ENCODE data around the gene MT1A. TPM values are rescaled to one million over a fixed set of nuclear protein-coding genes. Genes with fewer than 3 reads are reported as not detected.
"Not testable (repeated sequence)": the region's sequence is repeated elsewhere in the genome, so short reads cannot be mapped to it uniquely, and the experiment has no call there.

Gene MT1A
- total RNA-seq, 8 experiments from 2014 or later: 3.0 TPM; not detected in 7

- Histone ChIP-seq H3K4me3 (no peak overlapping the region), H3K27ac (no peak overlapping the region), H3K4me1 (replicated peaks in 1 of 2) (no peaks in the 10 kb centered on the region)
- in situ Hi-C loops (cut with MboI; ENCODE audit: low pct_unique_long_range_greater_than_20kb in 2 of 9, low sequenced_read_pairs in 9 of 9, unreplicated experiment in 9 of 9): no loop called here
- WGBS, 10 experiments: 33 to 100% (median 66%) methylated on average over 1 to 3 of the region's 3 CpGs
- no peak for ATAC-seq (replicated peaks in 6 of 8)
These were observed 23.1 kb upstream of the MT1A start for GRCh38 chr16:56615353-56615752.

- ATAC-seq (replicated peaks in 6 of 8): peak in 1 of 8 experiments; percentile 20
- no peak overlapping the region for H3K4me3 ChIP-seq
- H3K27ac ChIP-seq: no peak overlapping the region
- 20 to 100% (median 49%) methylated on average over 1 to 9 of the region's 23 CpGs for WGBS, 10 experiments
- H3K4me1 ChIP-seq (replicated peaks in 1 of 2): no peaks in the 10 kb centered on the region
- in situ Hi-C loops (cut with MboI; ENCODE audit: low pct_unique_long_range_greater_than_20kb in 2 of 9, low sequenced_read_pairs in 9 of 9, unreplicated experiment in 9 of 9): no loop called here
These were observed 21.8 kb upstream of the MT1A start for GRCh38 chr16:56616608-56617211.

GRCh38 chr16:56617212-56618085 is 21.0 kb upstream of the MT1A start:
- 0 to 57% (median 10%) methylated on average over 1 to 5 of the region's 41 CpGs; no CpG with 5 or more reads in 5 of the 10 experiments for WGBS, 10 experiments
- peak; percentile 31 to 99 (median 80) for ATAC-seq (replicated peaks in 6 of 8)
- in situ Hi-C loops (cut with MboI; ENCODE audit: low pct_unique_long_range_greater_than_20kb in 2 of 9, low sequenced_read_pairs in 9 of 9, unreplicated experiment in 9 of 9): no loop called here
- Histone ChIP-seq H3K4me1 (replicated peaks in 1 of 2) (no peaks in the 10 kb centered on the region), H3K27ac (no peak overlapping the region), H3K4me3 (no peak overlapping the region)

- 20 to 81% (median 40%) methylated on average over 1 to 5 of the region's 6 CpGs; no CpG with 5 or more reads in 3 of the 10 experiments for WGBS, 10 experiments
- no peaks in the 10 kb centered on the region for H3K4me1 ChIP-seq (replicated peaks in 1 of 2)
- ATAC-seq (replicated peaks in 6 of 8): no peak
- no peak overlapping the region for H3K4me3 ChIP-seq
- in situ Hi-C loops (cut with MboI; ENCODE audit: low pct_unique_long_range_greater_than_20kb in 2 of 9, low sequenced_read_pairs in 9 of 9, unreplicated experiment in 9 of 9): no loop called here
- no peak overlapping the region for H3K27ac ChIP-seq
These were observed 20.3 kb upstream of the MT1A start for GRCh38 chr16:56618138-56618537.

- H3K4me1 ChIP-seq (replicated peaks in 1 of 2): no peaks in the 10 kb centered on the region
- WGBS, 10 experiments: 29 to 100% (median 92%) methylated on average over 1 to 3 of the region's 8 CpGs; no CpG with 5 or more reads in 5 of the 10 experiments
These were observed 18.0 kb upstream of the MT1A start for GRCh38 chr16:56620339-56620897.

GRCh38 chr16:56621665-56622445 is 16.6 kb upstream of the MT1A start:
- 37 to 88% (median 66%) methylated on average over 1 to 4 of the region's 4 CpGs for WGBS, 10 experiments
- H3K4me3 ChIP-seq; ATAC-seq (replicated peaks in 6 of 8); in situ Hi-C loops (cut with MboI; ENCODE audit: low pct_unique_long_range_greater_than_20kb in 2 of 9, low sequenced_read_pairs in 9 of 9, unreplicated experiment in 9 of 9); H3K4me1 ChIP-seq (replicated peaks in 1 of 2); H3K27ac ChIP-seq: not testable (repeated sequence)

More at GRCh38 chr16:56620339-56620897, 18.0 kb upstream of the MT1A start:
- no peak overlapping the region for H3K4me3 ChIP-seq
- no peak overlapping the region for H3K27ac ChIP-seq
- in situ Hi-C loops (cut with MboI; ENCODE audit: low pct_unique_long_range_greater_than_20kb in 2 of 9, low sequenced_read_pairs in 9 of 9, unreplicated experiment in 9 of 9): no loop called here
- no peak for ATAC-seq (replicated peaks in 6 of 8)

- H3K4me3 ChIP-seq; H3K4me1 ChIP-seq (replicated peaks in 1 of 2); ATAC-seq (replicated peaks in 6 of 8); in situ Hi-C loops (cut with MboI; ENCODE audit: low pct_unique_long_range_greater_than_20kb in 2 of 9, low sequenced_read_pairs in 9 of 9, unreplicated experiment in 9 of 9); H3K27ac ChIP-seq: not testable (repeated sequence)
- 60 to 100% (median 83%) methylated on average over 1 to 5 of the region's 5 CpGs; no CpG with 5 or more reads in 1 of the 10 experiments for WGBS, 10 experiments
These were observed 15.3 kb upstream of the MT1A start for GRCh38 chr16:56623184-56623583.

GRCh38 chr16:56623637-56624036 is 14.8 kb upstream of the MT1A start:
- in situ Hi-C loops (cut with MboI; ENCODE audit: low pct_unique_long_range_greater_than_20kb in 2 of 9, low sequenced_read_pairs in 9 of 9, unreplicated experiment in 9 of 9): no loop called here
- Histone ChIP-seq H3K4me3 (no peak overlapping the region), H3K4me1 (replicated peaks in 1 of 2) (peaks cover 0 to 2% of the 10 kb centered on the region in 2 donors), H3K27ac (no peak overlapping the region)
- 83 to 100% (median 100%) methylated on average over 1 to 2 of the region's 2 CpGs; no CpG with 5 or more reads in 2 of the 10 experiments for WGBS, 10 experiments
- no peak for ATAC-seq (replicated peaks in 6 of 8)

GRCh38 chr16:56625140-56625942 is 13.1 kb upstream of the MT1A start, which contains the start of gene MT1E:
Gene MT1E, plus strand, starts transcription at chr16:56625781. Its CDS starts 71 bp downstream, at chr16:56625852.
- ATAC-seq (replicated peaks in 6 of 8): peak; percentile 83 to 97 (median 96)

GRCh38 chr16:56625943-56626654 is 12.4 kb upstream of the MT1A start:
- in situ Hi-C loops (cut with MboI; ENCODE audit: low pct_unique_long_range_greater_than_20kb in 2 of 9, low sequenced_read_pairs in 9 of 9, unreplicated experiment in 9 of 9): no loop called here
- 0 to 34% (median 16%) methylated on average over 1 to 11 of the region's 16 CpGs; no CpG with 5 or more reads in 3 of the 10 experiments for WGBS, 10 experiments
- peak; percentile 34 to 63 (median 54) for ATAC-seq (replicated peaks in 6 of 8)
- Histone ChIP-seq H3K27ac (no peak overlapping the region), H3K4me1 (replicated peaks in 1 of 2) (peaks cover 0 to 2% of the 10 kb centered on the region in 2 donors), H3K4me3 (peak overlapping the region in 2 of 5 donors; percentile 30 to 37)

More at GRCh38 chr16:56625140-56625942, 13.1 kb upstream of the MT1A start, which contains the start of gene MT1E:
- H3K27ac ChIP-seq: no peak within 1 kb of the TSS
- WGBS, 10 experiments: 0 to 45% (median 9%) methylated on average over 1 to 34 of the region's 62 CpGs; no CpG with 5 or more reads in 2 of the 10 experiments
- in situ Hi-C loops (cut with MboI; ENCODE audit: low pct_unique_long_range_greater_than_20kb in 2 of 9, low sequenced_read_pairs in 9 of 9, unreplicated experiment in 9 of 9): no loop called here
- peak within 1 kb of the TSS; percentile 9 to 37 (median 14) for H3K4me3 ChIP-seq
- peaks cover 0 to 2% of the 10 kb centered on the region in 2 donors for H3K4me1 ChIP-seq (replicated peaks in 1 of 2)

- 0 to 44% (median 25%) methylated on average over 1 to 2 of the region's 7 CpGs; no CpG with 5 or more reads in 5 of the 10 experiments for WGBS, 10 experiments
- Histone ChIP-seq H3K4me1 (replicated peaks in 1 of 2) (peaks cover 0 to 2% of the 10 kb centered on the region in 2 donors), H3K27ac (no peak overlapping the region), H3K4me3 (no peak overlapping the region)
- ATAC-seq (replicated peaks in 6 of 8): no peak
- in situ Hi-C loops (cut with MboI; ENCODE audit: low pct_unique_long_range_greater_than_20kb in 2 of 9, low sequenced_read_pairs in 9 of 9, unreplicated experiment in 9 of 9): no loop called here
These were observed 11.8 kb upstream of the MT1A start for GRCh38 chr16:56626685-56627084.
